GM12891 (cell line): ENCODE data around the gene IRAG1.
"Not testable (repeated sequence)": the region's sequence is repeated elsewhere in the genome, so short reads cannot be mapped to it uniquely, and the experiment has no call there.

Source experiments
- DNase-seq: peaks from one replicate; pipeline ENCODE4 v3.0.0; 2011; ENCODE audit warnings: low spot score; ENCODE audit not compliant: insufficient read length
- FAIRE-seq: peaks from 2 replicates; lab custom pipeline; 2011; peaks lifted over from hg19 to GRCh38; lab: Jason Lieb, UNC
- PAX5 ChIP-seq: IDR thresholded peaks from 2 replicates; pipeline ENCODE4 v1.6.1; 2011; ENCODE audit warnings: low read length, moderate library complexity, mild to moderate bottlenecking; ENCODE audit not compliant: insufficient read depth, severe bottlenecking
- POLR2A ChIP-seq: IDR thresholded peaks from 2 replicates; pipeline ENCODE4 v1.6.1; 2011; ENCODE audit warnings: low read depth, low read length, control low read depth
- POLR2AphosphoS5 ChIP-seq: IDR thresholded peaks from 2 replicates; pipeline ENCODE4 v1.6.1; 2011; ENCODE audit warnings: low read depth, low read length, control low read depth
- POU2F2 ChIP-seq: IDR thresholded peaks from 2 replicates; pipeline ENCODE4 v1.6.1; 2011; ENCODE audit warnings: low read depth, mild to moderate bottlenecking, control low read depth, low read length, moderate library complexity
- SPI1 ChIP-seq: IDR thresholded peaks from 2 replicates; pipeline ENCODE4 v1.6.1; 2011; ENCODE audit warnings: low read depth, low read length, control low read depth
- TAF1 ChIP-seq: IDR thresholded peaks from 2 replicates; pipeline ENCODE4 v1.6.1; 2011; ENCODE audit warnings: low read depth, low read length, control low read depth

IRAG1 gene

DNA sequence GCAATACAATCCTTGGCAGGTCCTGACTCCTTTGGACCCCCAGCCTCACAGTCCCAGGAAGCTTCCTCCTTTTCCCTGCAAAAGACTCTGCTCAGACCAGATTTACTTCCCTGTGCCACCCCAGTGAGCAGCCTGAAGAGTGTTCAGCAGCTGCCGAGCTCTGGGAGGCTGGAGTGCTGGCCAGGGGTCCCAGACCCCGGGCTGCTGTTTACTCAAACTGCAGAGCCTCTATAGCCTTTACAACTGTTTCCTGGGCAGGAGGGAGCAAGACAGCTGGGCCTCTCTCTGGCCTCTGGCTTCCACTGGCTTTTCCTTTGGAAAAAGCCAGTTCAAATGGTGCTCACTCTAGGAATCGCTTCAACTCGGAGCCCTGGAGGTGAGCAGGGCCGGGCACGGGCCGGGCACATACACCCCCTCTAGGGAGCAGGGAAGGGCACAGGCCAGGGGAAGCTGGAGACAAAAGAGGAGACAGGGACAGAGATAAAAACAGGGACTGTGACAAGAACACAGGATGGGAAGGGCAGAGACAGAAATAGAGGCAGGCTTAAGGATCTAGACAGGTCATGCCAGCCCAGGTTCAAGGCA lies 932 bp downstream of the IRAG1 start:
- no peak for TF ChIP-seq TAF1
- no peak for TF ChIP-seq SPI1
- no peak for TF ChIP-seq POU2F2
- no peak for TF ChIP-seq PAX5
- TF ChIP-seq POLR2A, result no peak
- no peak for TF ChIP-seq POLR2AphosphoS5
- DNase-seq, result no peak
- no peak for FAIRE-seq

DNA sequence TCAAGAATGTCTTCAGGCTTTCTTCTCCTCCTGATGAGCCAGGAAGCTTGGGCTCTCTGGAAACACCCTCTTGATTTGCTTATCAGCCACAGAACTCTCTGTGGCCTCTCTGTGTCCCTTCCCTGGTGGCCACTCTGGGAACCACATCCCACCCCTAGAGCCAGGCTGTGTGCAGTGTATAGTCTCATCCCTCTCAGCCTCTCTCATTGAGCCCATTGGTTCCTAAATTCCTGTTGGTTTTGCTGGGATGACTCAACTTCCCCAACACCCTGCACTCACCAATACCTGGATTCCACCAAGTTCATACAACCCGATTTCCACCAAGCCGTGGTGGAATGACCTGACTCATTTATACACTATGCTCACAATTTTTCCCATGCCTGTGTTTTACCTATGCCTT lies 5.2 kb downstream of the IRAG1 start:
- FAIRE-seq (no peak), DNase-seq (no peak)
- TF ChIP-seq TAF1 (no peak), POLR2A (no peak), POLR2AphosphoS5 (no peak), PAX5 (no peak), POU2F2 (no peak), SPI1 (no peak)

DNA sequence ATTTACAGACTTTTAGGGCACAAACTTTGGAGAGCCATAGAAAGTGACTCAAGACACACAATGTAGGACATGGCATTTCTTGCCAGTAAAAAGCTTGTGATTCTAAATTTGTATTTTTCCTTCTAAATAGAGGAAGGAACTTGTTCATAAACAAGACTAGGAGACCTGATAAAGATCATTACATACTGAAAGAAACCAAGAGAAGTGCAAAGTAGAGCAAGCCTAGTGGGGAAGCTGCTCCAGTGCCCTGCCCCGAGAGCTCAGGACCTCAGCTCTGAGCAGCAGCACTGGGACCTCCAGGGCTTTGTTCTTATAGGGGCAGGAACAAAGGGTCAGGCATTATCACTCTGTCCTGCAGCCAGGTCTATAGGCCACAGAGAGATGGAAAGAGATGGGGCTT lies 7.2 kb downstream of the IRAG1 start:
- FAIRE-seq, result no peak

DNA sequence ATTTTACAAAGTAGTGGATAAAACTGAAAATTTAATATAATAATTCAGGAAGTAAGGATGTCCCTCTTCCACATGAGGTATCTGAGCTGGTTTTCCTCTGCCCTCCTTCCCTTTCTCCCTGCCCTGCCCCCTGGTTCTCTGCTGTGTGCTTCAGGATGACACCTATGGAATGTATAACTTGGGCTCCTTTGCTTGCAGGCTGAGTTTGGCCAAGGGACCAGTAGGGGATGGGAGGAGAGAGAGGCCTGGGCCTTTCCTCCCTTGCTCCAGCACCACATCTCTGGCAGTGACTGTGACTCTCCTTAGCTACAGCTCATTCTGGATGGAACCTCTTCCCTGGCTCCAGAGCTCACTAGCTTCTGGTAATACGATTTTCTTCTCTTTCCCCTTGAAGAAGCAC lies 10.1 kb downstream of the IRAG1 start:
- no peak for FAIRE-seq
- DNase-seq, result no peak
- TF ChIP-seq PAX5, result no peak
- no peak for TF ChIP-seq POU2F2
- TF ChIP-seq POLR2AphosphoS5, result no peak
- TF ChIP-seq POLR2A, result no peak
- TF ChIP-seq TAF1, result no peak
- TF ChIP-seq SPI1, result no peak

More for the DNA sequence above, 7.2 kb downstream of the IRAG1 start:
- no peak for DNase-seq
- TF ChIP-seq POLR2A (no peak), TAF1 (no peak), POU2F2 (no peak)

DNA sequence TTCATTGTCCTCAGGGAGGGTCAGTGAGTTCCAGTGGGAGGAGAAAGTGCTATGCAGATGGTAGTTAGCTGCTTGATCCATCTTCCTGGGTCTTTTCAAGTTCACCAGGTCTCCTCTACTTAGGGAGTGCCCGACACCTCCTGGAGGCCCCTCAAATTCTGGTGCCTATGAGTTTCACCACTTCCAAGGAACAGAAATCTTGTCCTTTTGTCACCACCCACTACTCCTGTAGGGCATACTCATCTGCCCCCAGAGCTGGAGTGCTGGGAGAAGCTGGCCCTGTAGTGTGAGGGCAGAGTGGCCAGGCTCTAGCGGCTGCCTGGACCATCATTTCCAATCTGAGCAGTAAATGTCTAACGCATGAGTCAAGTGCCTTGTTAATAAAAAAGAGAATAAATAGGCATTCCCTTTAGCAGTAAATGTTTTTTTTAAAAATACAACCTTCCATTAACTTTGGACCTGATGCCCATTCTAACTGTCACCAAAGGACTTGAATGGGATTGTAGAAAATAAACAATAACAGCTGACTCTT lies 12.5 kb downstream of the IRAG1 start:
- no peak for TF ChIP-seq SPI1
- no peak for TF ChIP-seq POU2F2
- TF ChIP-seq POLR2A, result no peak
- no peak for TF ChIP-seq PAX5
- no peak for TF ChIP-seq TAF1
- no peak for TF ChIP-seq POLR2AphosphoS5
- FAIRE-seq, result no peak
- no peak for DNase-seq

DNA sequence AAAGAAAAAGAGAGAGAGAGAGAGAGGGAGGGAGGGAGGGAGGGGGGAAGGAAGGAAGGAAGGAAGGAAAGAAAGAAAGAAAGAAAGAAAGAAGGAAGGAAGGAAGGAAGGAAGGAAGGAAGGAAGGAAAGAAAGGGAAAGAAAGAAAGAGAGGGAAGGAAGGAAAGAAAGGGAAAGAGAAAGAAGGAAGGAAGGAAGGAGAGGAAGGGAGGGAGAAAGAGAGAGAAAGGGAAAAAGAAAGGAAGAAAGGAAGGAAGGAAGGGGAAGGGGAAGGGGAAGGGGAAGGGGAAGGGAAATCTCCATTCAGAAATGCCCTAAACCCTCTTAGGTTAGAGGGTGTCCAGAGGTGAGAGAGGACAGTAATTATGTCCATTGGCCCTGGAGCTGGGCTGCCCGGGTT lies 13.3 kb downstream of the IRAG1 start:
- not testable (repeated sequence) for FAIRE-seq, DNase-seq

DNA sequence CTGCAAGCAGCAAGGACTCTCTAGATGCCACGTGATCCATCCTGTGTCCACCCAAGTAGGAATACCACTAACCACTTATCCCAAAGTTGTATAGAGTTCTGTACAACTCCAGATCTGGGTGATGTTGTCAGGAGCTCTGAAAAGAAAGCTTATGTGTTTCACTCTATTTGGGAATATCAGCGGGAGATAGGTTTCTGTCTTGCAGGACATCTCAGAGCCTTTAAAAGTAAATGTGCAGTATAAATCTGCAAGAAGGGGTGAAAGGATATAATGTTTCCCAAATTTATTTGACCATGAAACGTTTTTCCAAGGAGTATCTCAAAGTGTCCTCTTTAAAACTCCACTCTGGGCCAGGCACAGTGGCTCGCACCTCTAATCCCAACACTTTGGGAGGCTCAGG lies 13.9 kb downstream of the IRAG1 start:
- FAIRE-seq (no peak), DNase-seq (no peak)
- no peak for TF ChIP-seq POLR2A
- TF ChIP-seq TAF1, result no peak
- TF ChIP-seq SPI1, result no peak
- TF ChIP-seq PAX5, result no peak
- no peak for TF ChIP-seq POLR2AphosphoS5
- no peak for TF ChIP-seq POU2F2

DNA sequence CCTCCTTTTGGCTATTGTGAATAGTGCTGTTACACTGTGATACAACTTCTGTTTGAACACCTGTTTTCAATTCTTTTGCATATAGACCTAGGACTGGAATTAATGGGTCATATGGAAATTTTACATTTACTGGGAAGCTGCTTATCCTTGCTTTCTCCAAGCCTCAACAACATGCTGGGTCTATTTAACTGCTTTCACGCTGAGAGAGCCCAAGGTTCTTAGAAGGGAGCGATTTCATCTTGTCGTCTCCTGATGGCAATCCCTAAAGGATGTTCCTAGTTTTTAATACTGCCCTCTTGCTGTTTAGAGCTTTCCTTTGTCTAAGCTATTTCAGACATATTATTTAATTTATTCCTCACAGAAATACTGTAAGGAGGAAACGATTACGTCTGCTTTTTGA lies 15.5 kb downstream of the IRAG1 start:
- no peak for DNase-seq
- FAIRE-seq, result no peak
- TF ChIP-seq POLR2A, result no peak
- TF ChIP-seq POU2F2, result no peak
- TF ChIP-seq SPI1, result no peak
- TF ChIP-seq POLR2AphosphoS5, result no peak
- no peak for TF ChIP-seq TAF1
- TF ChIP-seq PAX5, result no peak

DNA sequence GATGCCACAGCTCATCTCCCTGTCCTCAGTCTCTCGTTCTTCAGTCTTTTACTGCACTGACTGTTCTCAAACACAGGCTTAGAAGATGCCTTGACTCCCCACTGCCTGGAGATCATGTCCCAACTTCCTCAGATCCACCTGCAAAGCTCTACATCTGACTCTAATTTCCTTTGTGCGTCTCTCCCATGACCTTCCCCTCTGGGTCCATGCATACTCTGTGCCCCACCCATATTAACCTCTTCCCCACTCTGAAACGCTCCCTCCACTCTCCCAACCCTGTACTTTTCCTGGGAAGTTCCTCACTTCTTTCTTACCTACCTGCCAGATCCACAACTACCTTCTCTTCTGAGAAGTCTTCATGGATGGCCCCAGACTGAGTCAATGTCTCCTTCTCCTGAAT lies 16.6 kb downstream of the IRAG1 start:
- TF ChIP-seq TAF1 (no peak), POU2F2 (no peak), PAX5 (no peak)
- DNase-seq (no peak), FAIRE-seq (no peak)

DNA sequence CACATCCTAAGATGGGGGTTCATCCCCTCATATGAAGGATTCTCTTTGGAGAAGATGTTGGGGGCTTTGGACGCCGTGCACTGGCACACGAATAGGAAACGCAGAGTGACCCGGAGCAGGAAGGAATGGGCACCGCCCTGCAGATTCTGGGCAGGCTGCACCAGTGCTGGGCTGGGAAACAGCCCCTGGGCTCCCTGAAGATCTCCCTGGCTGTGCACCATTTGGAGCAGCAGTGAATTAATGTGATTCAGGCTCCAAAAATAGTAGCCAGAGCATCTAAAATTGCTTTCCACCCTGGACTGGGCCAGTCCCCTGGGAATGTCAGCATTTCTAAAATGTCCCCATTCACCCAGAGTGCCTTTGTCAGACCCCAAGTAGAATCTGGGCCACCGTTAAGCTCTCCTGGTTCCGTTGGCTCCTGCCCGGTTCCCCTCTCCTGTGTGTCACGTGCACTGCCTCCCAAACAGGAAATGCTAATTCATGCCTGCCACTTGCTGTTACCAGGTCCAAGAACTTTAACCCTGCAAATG lies 18.6 kb downstream of the IRAG1 start:
- TF ChIP-seq TAF1 (no peak), PAX5 (no peak), POLR2A (no peak), SPI1 (no peak), POLR2AphosphoS5 (no peak), POU2F2 (no peak)
- FAIRE-seq (no peak), DNase-seq (no peak)

DNA sequence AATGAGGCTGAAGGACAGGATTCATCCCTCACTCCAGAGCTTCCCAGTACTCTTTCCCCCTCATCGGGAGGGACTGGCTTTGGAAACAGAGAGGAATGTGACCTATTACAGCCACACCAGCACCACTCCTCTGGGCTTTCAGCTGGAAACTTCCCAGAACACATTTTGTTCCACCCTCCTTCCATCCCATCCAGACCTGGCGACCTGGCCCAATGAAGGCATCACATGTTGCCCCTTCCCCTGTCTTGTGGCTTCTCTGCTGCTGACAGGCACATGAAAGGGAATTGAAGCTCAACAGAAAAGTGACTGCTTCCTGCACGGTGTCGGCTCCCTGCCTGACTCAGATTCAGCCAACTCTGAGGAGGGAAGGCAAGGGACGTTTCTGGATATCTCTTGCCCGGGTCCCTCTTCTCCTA lies 19.1 kb downstream of the IRAG1 start:
- no peak for FAIRE-seq

More for the DNA sequence above, 19.1 kb downstream of the IRAG1 start:
- no peak for DNase-seq
- TF ChIP-seq POU2F2 (no peak), SPI1 (no peak), TAF1 (no peak), POLR2AphosphoS5 (no peak), PAX5 (no peak), POLR2A (no peak)
